ENCODE measurements around the gene BUB3. TPM values are rescaled to one million over a fixed set of nuclear protein-coding genes. Genes with fewer than 3 reads are reported as not detected.

The BUB3 gene
- polyA plus RNA-seq, 1 donor (not counting 4 experiments of a cell fraction or from before 2014, with no cell fraction given): 162 TPM

DNA sequence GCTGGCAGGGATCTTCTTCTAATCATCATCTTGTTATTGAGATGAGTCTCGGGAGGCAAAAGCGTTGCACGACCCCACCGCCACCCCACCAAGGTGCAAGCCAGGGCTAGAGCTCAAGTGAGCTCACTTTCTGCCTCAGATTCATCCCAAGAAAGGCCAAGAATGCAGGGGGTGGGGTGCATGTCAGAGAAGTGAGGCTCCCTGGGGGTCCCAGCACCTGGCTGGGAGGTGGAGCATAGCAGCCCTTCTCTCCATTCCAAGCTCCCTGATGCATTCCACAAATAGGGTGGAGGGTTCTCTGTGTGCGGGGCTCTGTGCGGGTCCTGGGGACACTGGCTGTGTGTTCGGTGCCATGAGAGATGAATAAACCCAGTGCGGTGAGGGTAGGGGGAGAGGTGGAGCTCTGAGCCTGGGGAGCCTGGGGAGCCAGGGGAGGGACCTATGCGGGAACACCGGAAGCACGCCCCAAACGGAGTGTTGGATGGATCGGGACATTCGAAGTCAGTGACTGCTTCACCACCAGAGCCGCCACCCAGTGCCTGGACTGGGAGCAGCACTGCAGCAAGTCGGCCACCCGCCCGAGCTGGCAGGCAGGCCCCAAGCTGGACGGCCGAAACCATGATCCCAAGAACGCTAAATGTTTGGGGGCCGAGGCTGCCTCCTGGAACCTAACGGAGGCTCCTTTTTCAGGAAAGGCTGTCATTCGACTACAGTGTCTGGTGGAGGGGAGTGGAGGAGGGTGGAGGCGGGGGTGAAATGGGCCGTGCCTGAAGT lies 36.4 kb upstream of the BUB3 start:
- Histone ChIP-seq H3K9me3 (ENCODE audit: control insufficient read depth, low read depth, low read length) (no peaks in the 10 kb centered on the region), H2AFZ (ENCODE audit: control insufficient read depth, low read length) (no peak overlapping the region), H3K27ac (ENCODE audit: control insufficient read depth, insufficient read depth, low read length) (no peak overlapping the region), H4K20me1 (ENCODE audit: control insufficient read depth, extremely low read depth, insufficient read depth, low read length) (no peaks in the 10 kb centered on the region), H3K79me2 (ENCODE audit: control insufficient read depth, insufficient read depth, low read length) (no peaks in the 10 kb centered on the region), H3K36me3 (ENCODE audit: control insufficient read depth in 2 of 2, extremely low read depth in 1 of 2, insufficient read depth in 2 of 2, low read length in 2 of 2) (no peaks in the 10 kb centered on the region), H3K4me3 (ENCODE audit: control insufficient read depth in 2 of 3, extremely low read depth in 1 of 3, insufficient read depth in 2 of 3, low read depth in 1 of 3, low read length in 3 of 3) (no peak overlapping the region), H3K27me3 (ENCODE audit: control insufficient read depth, extremely low read depth, insufficient read depth, low read length) (peaks cover 21% of the 10 kb centered on the region), H3K4me2 (ENCODE audit: control insufficient read depth, extremely low read depth, insufficient read depth, low read depth, low read length) (no peak overlapping the region), H3K4me1 (ENCODE audit: control insufficient read depth, extremely low read depth, insufficient read depth, low read length) (no peaks in the 10 kb centered on the region), H3K9me1 (ENCODE audit: control insufficient read depth, extremely low read depth, insufficient read depth, low read length) (no peaks in the 10 kb centered on the region), H3K9ac (ENCODE audit: control insufficient read depth, extremely low read depth, insufficient read depth, low read length) (no peak overlapping the region)
- no peak for DNase-seq (ENCODE audit: low read depth, low spot score)
- dilution Hi-C loops (cut with MboI; ENCODE audit: extremely low pct_ligation_motif_present, low sequenced_read_pairs): no loop called here
- FAIRE-seq: no peak
- no peak for TF ChIP-seq EZH2 (IDR thresholded peaks at IDR 0.05; ENCODE audit: low read length)
- TF ChIP-seq, protein P1, sequence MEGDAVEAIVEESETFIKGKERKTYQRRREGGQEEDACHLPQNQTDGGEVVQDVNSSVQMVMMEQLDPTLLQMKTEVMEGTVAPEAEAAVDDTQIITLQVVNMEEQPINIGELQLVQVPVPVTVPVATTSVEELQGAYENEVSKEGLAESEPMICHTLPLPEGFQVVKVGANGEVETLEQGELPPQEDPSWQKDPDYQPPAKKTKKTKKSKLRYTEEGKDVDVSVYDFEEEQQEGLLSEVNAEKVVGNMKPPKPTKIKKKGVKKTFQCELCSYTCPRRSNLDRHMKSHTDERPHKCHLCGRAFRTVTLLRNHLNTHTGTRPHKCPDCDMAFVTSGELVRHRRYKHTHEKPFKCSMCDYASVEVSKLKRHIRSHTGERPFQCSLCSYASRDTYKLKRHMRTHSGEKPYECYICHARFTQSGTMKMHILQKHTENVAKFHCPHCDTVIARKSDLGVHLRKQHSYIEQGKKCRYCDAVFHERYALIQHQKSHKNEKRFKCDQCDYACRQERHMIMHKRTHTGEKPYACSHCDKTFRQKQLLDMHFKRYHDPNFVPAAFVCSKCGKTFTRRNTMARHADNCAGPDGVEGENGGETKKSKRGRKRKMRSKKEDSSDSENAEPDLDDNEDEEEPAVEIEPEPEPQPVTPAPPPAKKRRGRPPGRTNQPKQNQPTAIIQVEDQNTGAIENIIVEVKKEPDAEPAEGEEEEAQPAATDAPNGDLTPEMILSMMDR (optimal IDR thresholded peaks at IDR 0.05 in 1 of 3, IDR thresholded peaks at IDR 0.05 in 1 of 3, conservative IDR thresholded peaks at IDR 0.05 in 1 of 3; ENCODE audit: extremely low read depth in 1 of 3, insufficient read depth in 2 of 3, low read length in 3 of 3): peak in 1 of 3 experiments; percentile 18

DNA sequence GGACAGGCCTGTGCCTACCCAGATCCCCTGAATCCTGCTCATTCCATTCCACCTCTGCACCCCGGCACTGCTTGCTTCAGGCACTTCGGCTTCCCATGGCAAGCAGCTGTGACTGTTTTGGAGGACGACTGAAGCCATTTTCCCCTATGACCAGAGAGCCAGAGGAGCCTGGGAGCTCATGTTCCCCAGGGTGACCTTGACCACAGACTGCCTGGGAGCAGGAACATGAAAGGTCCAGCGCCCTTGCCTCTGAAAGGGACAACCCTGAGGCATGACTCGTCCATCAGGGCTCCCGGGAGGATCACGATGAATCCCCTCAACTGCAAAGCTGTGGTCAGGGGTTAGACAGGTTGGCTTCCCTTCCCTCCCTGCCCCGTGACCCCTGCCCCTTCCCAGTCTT lies 35.1 kb upstream of the BUB3 start:
- Histone ChIP-seq H4K20me1 (ENCODE audit: control insufficient read depth, extremely low read depth, insufficient read depth, low read length) (no peaks in the 10 kb centered on the region), H3K9me1 (ENCODE audit: control insufficient read depth, extremely low read depth, insufficient read depth, low read length) (no peaks in the 10 kb centered on the region), H3K4me3 (ENCODE audit: control insufficient read depth in 2 of 3, extremely low read depth in 1 of 3, insufficient read depth in 2 of 3, low read depth in 1 of 3, low read length in 3 of 3) (no peak overlapping the region), H2AFZ (ENCODE audit: control insufficient read depth, low read length) (no peak overlapping the region), H3K27ac (ENCODE audit: control insufficient read depth, insufficient read depth, low read length) (no peak overlapping the region), H3K79me2 (ENCODE audit: control insufficient read depth, insufficient read depth, low read length) (no peaks in the 10 kb centered on the region), H3K4me1 (ENCODE audit: control insufficient read depth, extremely low read depth, insufficient read depth, low read length) (no peaks in the 10 kb centered on the region), H3K27me3 (ENCODE audit: control insufficient read depth, extremely low read depth, insufficient read depth, low read length) (peaks cover 21% of the 10 kb centered on the region), H3K4me2 (ENCODE audit: control insufficient read depth, extremely low read depth, insufficient read depth, low read depth, low read length) (no peak overlapping the region), H3K36me3 (ENCODE audit: control insufficient read depth in 2 of 2, extremely low read depth in 1 of 2, insufficient read depth in 2 of 2, low read length in 2 of 2) (no peaks in the 10 kb centered on the region), H3K9ac (ENCODE audit: control insufficient read depth, extremely low read depth, insufficient read depth, low read length) (no peak overlapping the region), H3K9me3 (ENCODE audit: control insufficient read depth, low read depth, low read length) (no peaks in the 10 kb centered on the region)
- FAIRE-seq (no peak), DNase-seq (ENCODE audit: low read depth, low spot score) (no peak)
- dilution Hi-C loops (cut with MboI; ENCODE audit: extremely low pct_ligation_motif_present, low sequenced_read_pairs): no loop called here
- TF ChIP-seq EZH2 (IDR thresholded peaks at IDR 0.05; ENCODE audit: low read length): no peak
- TF ChIP-seq, protein P1 (optimal IDR thresholded peaks at IDR 0.05 in 1 of 3, IDR thresholded peaks at IDR 0.05 in 1 of 3, conservative IDR thresholded peaks at IDR 0.05 in 1 of 3; ENCODE audit: extremely low read depth in 1 of 3, insufficient read depth in 2 of 3, low read length in 3 of 3): no peak

All from keratinocyte (primary cell).